A673 (cell line): ENCODE data around the gene NEUROD2. TPM values are rescaled to one million over a fixed set of nuclear protein-coding genes. Genes with fewer than 3 reads are reported as not detected.

Experiments used
- BruUV-seq: library from RNA; stranded (reverse); fragments of 400-500 nt; replicated peaks from 2 replicates; lab custom pipeline; 2021; lab: Mats Ljungman, UMichigan
- CTCF ChIA-PET: fragments of 300-600 bp; sonication (Branson Sonifier 250); formaldehyde crosslinking; loops from one replicate; lab custom pipeline; 2022; ENCODE audit warnings: antibody characterized with exemption; lab: Charles Lee
- POLR2A ChIA-PET: fragments of 300-600 bp; sonication (Branson Sonifier 250); formaldehyde crosslinking; loops from one replicate; lab custom pipeline; 2022; ENCODE audit warnings: antibody characterized with exemption; ENCODE audit not compliant: low non-redundant PET; lab: Charles Lee
- DNase-seq: peaks from one replicate; pipeline ENCODE4 v3.0.0-alpha.2; 2015; ENCODE audit warnings: low spot score
- H3K27ac ChIP-seq: fragments of 200-600 bp; sonication (generic); 2 replicates; pipeline ENCODE4 v1.5.1; 2016; ENCODE audit warnings: mixed run types, low read depth, mild to moderate bottlenecking, mixed read lengths, antibody characterized with exemption, low read length; ENCODE audit not compliant: poor library complexity, severe bottlenecking
- H3K27me3 ChIP-seq: fragments of 200-600 bp; sonication (generic); replicated peaks from 2 replicates; pipeline ENCODE4 v1.6.1; 2017; ENCODE audit warnings: mixed run types, low read depth, mild to moderate bottlenecking, mixed read lengths, antibody characterized with exemption, low read length; ENCODE audit not compliant: insufficient read depth, poor library complexity
- H3K36me3 ChIP-seq: fragments of 200-600 bp; sonication (generic); 2 replicates; pipeline ENCODE4 v1.6.1; 2016; ENCODE audit warnings: mixed run types, mild to moderate bottlenecking, mixed read lengths, antibody characterized with exemption, low read length; ENCODE audit not compliant: insufficient read depth, poor library complexity, severe bottlenecking
- H3K4me1 ChIP-seq: fragments of 200-600 bp; sonication (generic); 2 replicates; pipeline ENCODE4 v1.6.1; 2017; ENCODE audit warnings: mixed run types, mild to moderate bottlenecking, mixed read lengths, antibody characterized with exemption, low read length; ENCODE audit not compliant: insufficient read depth, poor library complexity, severe bottlenecking
- H3K4me3 ChIP-seq: fragments of 200-600 bp; sonication (generic); 2 replicates; pipeline ENCODE4 v1.5.1; 2016; ENCODE audit warnings: low read depth, mixed run types, mild to moderate bottlenecking, mixed read lengths, low read length; ENCODE audit not compliant: poor library complexity, severe bottlenecking
- H3K9me3 ChIP-seq: fragments of 200-600 bp; sonication (generic); 2 replicates; pipeline ENCODE4 v1.6.1; 2016; ENCODE audit warnings: mixed run types, low read depth, mild to moderate bottlenecking, mixed read lengths, antibody characterized with exemption, low read length; ENCODE audit not compliant: poor library complexity, severe bottlenecking
- EZH2 ChIP-seq: fragments of 200-600 bp; sonication (generic); IDR thresholded peaks from 2 replicates; pipeline ENCODE4 v1.6.1; 2017; ENCODE audit warnings: borderline replicate concordance, low read depth, mild to moderate bottlenecking, mixed read lengths, antibody characterized with exemption, low read length; ENCODE audit not compliant: poor library complexity, severe bottlenecking
- intact Hi-C: fragments of 100-400 bp; cut with micrococcal nuclease; formaldehyde crosslinking; loops from one replicate; pipeline ENCODE4 v1.10.0; 2022; ENCODE audit not compliant: unreplicated experiment
- total RNA-seq: library from RNA; stranded (reverse); gene quantifications from 2 replicates; pipeline ENCODE4 v1.2.3, GENCODE V29; 2021
- TF ChIP-seq, protein P1 (sequence below): fragments of 300-800, 200-600 bp; sonication (generic); conservative IDR thresholded peaks from 2 replicates; pipeline ENCODE4 v1.5.1; 2017; ENCODE audit warnings: low read depth, mild to moderate bottlenecking, antibody characterized with exemption, low read length, moderate library complexity, mixed read lengths

Gene NEUROD2
- total RNA-seq, 1 experiment from 2014 or later = not detected

DNA sequence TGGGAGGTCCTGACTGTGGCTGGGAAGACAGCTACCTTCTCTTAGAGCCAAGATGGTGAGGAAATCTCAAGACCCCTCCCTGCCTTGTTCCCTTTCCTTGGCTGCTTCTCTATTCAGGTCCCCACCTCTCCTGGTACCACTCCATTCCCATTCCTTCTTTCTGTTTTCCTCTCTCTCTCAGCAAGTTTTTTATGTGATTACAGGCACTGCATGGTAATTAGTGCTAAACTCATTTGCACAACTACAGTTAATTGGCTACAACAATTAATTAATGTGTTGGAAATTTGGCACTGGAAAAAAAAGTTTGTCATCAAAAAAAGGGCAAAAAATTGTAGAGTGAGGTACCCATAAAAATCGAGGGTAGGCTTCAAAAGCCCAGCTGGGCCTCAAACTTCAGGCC is 45.3 kb downstream of the NEUROD2 start:
- H3K27ac ChIP-seq = no peak overlapping the region
- intact Hi-C loops = no loop called here
- H3K27me3 ChIP-seq = no peaks in the 10 kb centered on the region
- H3K4me1 ChIP-seq = no peaks in the 10 kb centered on the region
- CTCF ChIA-PET = no interaction called here
- H3K4me3 ChIP-seq = no peak overlapping the region
- no peaks in the 10 kb centered on the region for H3K9me3 ChIP-seq
- no TSS peak for BruUV-seq
- POLR2A ChIA-PET = no interaction called here
- no peaks in the 10 kb centered on the region for H3K36me3 ChIP-seq
- no peak for DNase-seq
- TF ChIP-seq EZH2 = no peak
- TF ChIP-seq, protein P1, sequence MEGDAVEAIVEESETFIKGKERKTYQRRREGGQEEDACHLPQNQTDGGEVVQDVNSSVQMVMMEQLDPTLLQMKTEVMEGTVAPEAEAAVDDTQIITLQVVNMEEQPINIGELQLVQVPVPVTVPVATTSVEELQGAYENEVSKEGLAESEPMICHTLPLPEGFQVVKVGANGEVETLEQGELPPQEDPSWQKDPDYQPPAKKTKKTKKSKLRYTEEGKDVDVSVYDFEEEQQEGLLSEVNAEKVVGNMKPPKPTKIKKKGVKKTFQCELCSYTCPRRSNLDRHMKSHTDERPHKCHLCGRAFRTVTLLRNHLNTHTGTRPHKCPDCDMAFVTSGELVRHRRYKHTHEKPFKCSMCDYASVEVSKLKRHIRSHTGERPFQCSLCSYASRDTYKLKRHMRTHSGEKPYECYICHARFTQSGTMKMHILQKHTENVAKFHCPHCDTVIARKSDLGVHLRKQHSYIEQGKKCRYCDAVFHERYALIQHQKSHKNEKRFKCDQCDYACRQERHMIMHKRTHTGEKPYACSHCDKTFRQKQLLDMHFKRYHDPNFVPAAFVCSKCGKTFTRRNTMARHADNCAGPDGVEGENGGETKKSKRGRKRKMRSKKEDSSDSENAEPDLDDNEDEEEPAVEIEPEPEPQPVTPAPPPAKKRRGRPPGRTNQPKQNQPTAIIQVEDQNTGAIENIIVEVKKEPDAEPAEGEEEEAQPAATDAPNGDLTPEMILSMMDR = no peak

DNA sequence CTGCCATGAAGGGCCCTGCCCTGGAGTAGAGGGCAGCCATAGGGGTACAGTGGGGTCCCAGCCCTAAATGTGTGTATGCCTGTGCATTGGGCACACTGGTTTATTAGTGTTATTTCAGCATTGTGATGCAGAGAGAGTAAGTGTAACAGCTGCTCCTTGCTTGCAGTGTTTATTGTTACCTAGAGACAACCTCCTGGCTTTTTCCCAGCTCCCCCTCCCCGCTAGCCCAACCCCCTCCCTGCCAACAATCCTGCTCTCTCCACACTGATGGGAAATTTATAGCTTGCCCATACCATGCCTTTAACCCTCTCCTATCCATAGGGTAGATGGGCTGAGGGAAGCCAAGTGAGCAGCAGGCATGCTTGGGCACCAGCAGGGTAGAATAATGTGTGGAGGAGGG is 51.3 kb downstream of the NEUROD2 start:
- no peak overlapping the region for H3K27ac ChIP-seq
- intact Hi-C loops = no loop called here
- CTCF ChIA-PET = no interaction called here

DNA sequence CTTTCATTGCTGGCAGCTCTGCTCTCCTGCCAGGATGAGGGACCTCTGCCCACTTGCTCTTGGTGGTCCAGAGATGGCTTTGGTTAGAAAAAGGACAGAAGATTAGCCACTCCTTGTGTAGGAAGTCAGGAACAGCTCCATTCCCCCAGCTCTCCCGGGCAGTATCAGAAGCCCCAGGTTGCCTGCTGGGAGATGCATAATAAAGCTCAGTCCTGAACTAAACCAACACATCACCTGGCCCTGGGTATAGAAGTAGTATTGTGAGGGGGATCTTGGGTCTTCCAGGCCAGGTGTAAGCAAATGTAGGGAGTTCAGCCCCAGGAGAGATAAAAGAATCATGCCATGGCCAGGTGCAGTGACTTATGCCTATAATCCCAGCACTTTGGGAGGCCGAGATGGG is 52.4 kb downstream of the NEUROD2 start:
- ChIA-PET CTCF (no interaction called here), POLR2A (no interaction called here)
- no TSS peak for BruUV-seq
- Histone ChIP-seq H3K27ac (no peak overlapping the region), H3K4me1 (no peaks in the 10 kb centered on the region), H3K36me3 (no peaks in the 10 kb centered on the region), H3K27me3 (no peaks in the 10 kb centered on the region), H3K4me3 (no peak overlapping the region), H3K9me3 (no peaks in the 10 kb centered on the region)
- intact Hi-C loops = no loop called here
- no peak for TF ChIP-seq EZH2
- TF ChIP-seq, protein P1 = no peak
- DNase-seq = no peak

More for the DNA sequence above, 51.3 kb downstream of the NEUROD2 start:
- no TSS peak for BruUV-seq
- TF ChIP-seq, protein P1 = no peak
- no peak for TF ChIP-seq EZH2
- DNase-seq = no peak
- no peak overlapping the region for H3K4me3 ChIP-seq
- POLR2A ChIA-PET = no interaction called here
- no peaks in the 10 kb centered on the region for H3K4me1 ChIP-seq
- H3K27me3 ChIP-seq = no peaks in the 10 kb centered on the region
- no peaks in the 10 kb centered on the region for H3K36me3 ChIP-seq
- no peaks in the 10 kb centered on the region for H3K9me3 ChIP-seq

Other genes starting within 250 kb of the NEUROD2 start
- gene FBXL20, start 206.3 kb downstream of the NEUROD2 start, total RNA-seq = 6.8 and 9.5 TPM in 2 replicates
- gene MED1, start 156.7 kb downstream of the NEUROD2 start, total RNA-seq = 39.2 and 41.5 TPM in 2 replicates
- 43.5 TPM in 2 replicates for gene CDK12, start 146.4 kb downstream of the NEUROD2 start, total RNA-seq
- gene PPP1R1B, start 19.0 kb upstream of the NEUROD2 start, total RNA-seq = 8.2 and 11.7 TPM in 2 replicates
- 21.3 and 31.4 TPM in 2 replicates for gene STARD3, start 29.2 kb upstream of the NEUROD2 start, total RNA-seq
- gene TCAP, start 57.4 kb upstream of the NEUROD2 start, total RNA-seq = 0.54 and 0.79 TPM in 2 replicates
- not detected in 2 replicates for gene PNMT, start 60.5 kb upstream of the NEUROD2 start, total RNA-seq
- gene PGAP3, start 80.1 kb upstream of the NEUROD2 start, total RNA-seq = 3.6 and 7.6 TPM in 2 replicates
- gene ERBB2, start 92.1 kb upstream of the NEUROD2 start, total RNA-seq = 11.1 and 17.8 TPM in 2 replicates
- 30.5 and 33.5 TPM in 2 replicates for gene MIEN1, start 122.6 kb upstream of the NEUROD2 start, total RNA-seq
- 0.62 and 0.63 TPM in 2 replicates for gene GRB7, start 130.0 kb upstream of the NEUROD2 start, total RNA-seq